Keratinocyte (primary cell): ENCODE measurements around the gene PYGM. TPM values are rescaled to one million over a fixed set of nuclear protein-coding genes. Genes with fewer than 3 reads are reported as not detected.
A peak's percentile ranks its signal among the peaks of the same experiment; 100 is the strongest.

Experiments
- DNase-seq: peaks from one replicate; pipeline ENCODE4 v3.0.0-alpha.2; 2011; ENCODE audit warnings: low read depth, missing footprints, low spot score
- FAIRE-seq: peaks from 2 replicates; lab custom pipeline; 2011; peaks lifted over from hg19 to GRCh38; lab: Jason Lieb, UNC
- H2AFZ ChIP-seq: 2 replicates; pipeline ENCODE4 v1.6.0; 2012; ENCODE audit warnings: low read length, control low read depth, inconsistent platforms; ENCODE audit not compliant: control insufficient read depth
- H3K27ac ChIP-seq: 2 replicates; pipeline ENCODE4 v1.5.1; 2011; ENCODE audit warnings: low read length; ENCODE audit not compliant: control insufficient read depth, insufficient read depth
- H3K27me3 ChIP-seq: 3 replicates; pipeline ENCODE4 v1.6.0; 2011; ENCODE audit warnings: low read length; ENCODE audit not compliant: control insufficient read depth, insufficient read depth; ENCODE audit errors: extremely low read depth
- H3K36me3 ChIP-seq, 2 experiments: 2 replicates in 1 of 2; 3 replicates in 1 of 2; pipeline ENCODE4 v1.5.1; 2011; ENCODE audit warnings: low read length in 2 of 2, mild to moderate bottlenecking in 1 of 2; ENCODE audit not compliant: control insufficient read depth in 2 of 2, insufficient read depth in 2 of 2; ENCODE audit errors: extremely low read depth in 1 of 2
- H3K4me1 ChIP-seq: 3 replicates; pipeline ENCODE4 v1.5.1; 2011; ENCODE audit warnings: low read length; ENCODE audit not compliant: control insufficient read depth, insufficient read depth; ENCODE audit errors: extremely low read depth
- H3K4me2 ChIP-seq: 3 replicates; pipeline ENCODE4 v1.6.0; 2011; ENCODE audit warnings: low read depth, low read length; ENCODE audit not compliant: control insufficient read depth, insufficient read depth; ENCODE audit errors: extremely low read depth
- H3K4me3 ChIP-seq, 3 experiments: fragments of 200-600 bp in 1 of 3; sonication (generic) in 1 of 3; 2 replicates in 2 of 3; 3 replicates in 1 of 3; pipeline ENCODE4 v1.5.1; 2011 to 2016; ENCODE audit warnings: low read length in 3 of 3, mild to moderate bottlenecking in 3 of 3, control low read depth in 2 of 3, inconsistent platforms in 1 of 3, low read depth in 1 of 3, mixed read lengths in 1 of 3, mixed run types in 1 of 3, moderate library complexity in 1 of 3; ENCODE audit not compliant: control insufficient read depth in 2 of 3, insufficient read depth in 2 of 3; ENCODE audit errors: extremely low read depth in 1 of 3
- H3K79me2 ChIP-seq: 2 replicates; pipeline ENCODE4 v1.6.0; 2012; ENCODE audit warnings: low read length; ENCODE audit not compliant: control insufficient read depth, insufficient read depth
- H3K9ac ChIP-seq: 3 replicates; pipeline ENCODE4 v1.6.0; 2011; ENCODE audit warnings: low read length; ENCODE audit not compliant: control insufficient read depth, insufficient read depth; ENCODE audit errors: extremely low read depth
- H3K9me1 ChIP-seq: 3 replicates; pipeline ENCODE4 v1.6.0; 2011; ENCODE audit warnings: low read length; ENCODE audit not compliant: control insufficient read depth, insufficient read depth; ENCODE audit errors: extremely low read depth
- H3K9me3 ChIP-seq: 2 replicates; pipeline ENCODE4 v1.5.1; 2012; ENCODE audit warnings: low read depth, low read length; ENCODE audit not compliant: control insufficient read depth
- H4K20me1 ChIP-seq: 3 replicates; pipeline ENCODE4 v1.6.0; 2011; ENCODE audit warnings: low read length; ENCODE audit not compliant: control insufficient read depth, insufficient read depth; ENCODE audit errors: extremely low read depth
- CTCF ChIP-seq, 3 experiments: IDR thresholded peaks in 1 of 3; conservative IDR thresholded peaks in 1 of 3; optimal IDR thresholded peaks in 1 of 3; 2 replicates in 2 of 3; 3 replicates in 1 of 3; pipeline versions ENCODE3 to v1.5.1; 2011; ENCODE audit warnings: low read length in 3 of 3, mild to moderate bottlenecking in 3 of 3, moderate library complexity in 2 of 3, control low read depth in 1 of 3, inconsistent platforms in 1 of 3; ENCODE audit not compliant: insufficient read depth in 2 of 3; ENCODE audit errors: extremely low read depth in 1 of 3
- EZH2 ChIP-seq: IDR thresholded peaks from one replicate; pipeline ENCODE4 v1.6.1; 2012; ENCODE audit warnings: inconsistent platforms, mild to moderate bottlenecking, low read length, moderate library complexity
- dilution Hi-C: fragments of 300-500 bp; cut with MboI; formaldehyde crosslinking; loops from one replicate; pipeline ENCODE4 v1.7.0; 2020; ENCODE audit warnings: low sequenced_read_pairs; ENCODE audit not compliant: extremely low pct_ligation_motif_present
- polyA plus RNA-seq, 5 experiments: library from polyadenylated mRNA; depleted of rRNA in 3 of 5; stranded (reverse) in 3 of 5; stranded (forward) in 1 of 5; unstranded in 1 of 5; fragments of >200 nt; gene quantifications; 1 replicate in 1 of 5; 2 replicates in 3 of 5; 3 replicates in 1 of 5; pipeline versions ENCODE4 v1.2.1 to v1.2.3, GENCODE V29; 2011 to 2012; ENCODE audit warnings: missing spikeins in 2 of 5, low read depth in 1 of 5, low replicate concordance in 1 of 5

PYGM gene
- polyA plus RNA-seq, 1 donor (not counting 4 experiments of a cell fraction or from before 2014, with no cell fraction given): 0.05 TPM

GRCh38 chr11:64776875-64777274 is 17.1 kb upstream of the PYGM start:
- peaks cover 16% of the 10 kb centered on the region for H3K4me1 ChIP-seq

GRCh38 chr11:64776425-64776824 is 16.7 kb upstream of the PYGM start:
- H3K4me1 ChIP-seq: peaks cover 16% of the 10 kb centered on the region
- H3K4me3 ChIP-seq: peak overlapping the region; percentile 58 to 100 (median 99)
- no peak for DNase-seq
- dilution Hi-C loops: no loop called here
- H3K27ac ChIP-seq: no peak overlapping the region
- peaks cover 50% of the 10 kb centered on the region for H4K20me1 ChIP-seq
- H3K79me2 ChIP-seq: peaks cover 60% of the 10 kb centered on the region
- peaks cover 29 to 48% of the 10 kb centered on the region in 2 experiments for H3K36me3 ChIP-seq
- H3K9me1 ChIP-seq: no peaks in the 10 kb centered on the region
- no peak for FAIRE-seq
- no peaks in the 10 kb centered on the region for H3K27me3 ChIP-seq
- H3K9ac ChIP-seq: peak overlapping the region; percentile 91
- no peaks in the 10 kb centered on the region for H3K9me3 ChIP-seq
- no peak for TF ChIP-seq EZH2
- TF ChIP-seq CTCF (optimal IDR thresholded peaks at IDR 0.05 in 1 of 3, IDR thresholded peaks at IDR 0.05 in 1 of 3, conservative IDR thresholded peaks at IDR 0.05 in 1 of 3; ENCODE audit: extremely low read depth in 1 of 3, insufficient read depth in 2 of 3, low read length in 3 of 3): no peak
- no peak overlapping the region for H2AFZ ChIP-seq
- H3K4me2 ChIP-seq: peak overlapping the region; percentile 100

More at GRCh38 chr11:64776875-64777274, 17.1 kb upstream of the PYGM start:
- Histone ChIP-seq H3K9me3 (no peaks in the 10 kb centered on the region), H3K4me2 (peak overlapping the region; percentile 100), H3K9me1 (no peaks in the 10 kb centered on the region), H4K20me1 (peaks cover 49% of the 10 kb centered on the region), H2AFZ (no peak overlapping the region), H3K9ac (peak overlapping the region; percentile 91), H3K4me3 (peak overlapping the region; percentile 58 to 100 (median 99)), H3K36me3 (peaks cover 26 to 45% of the 10 kb centered on the region in 2 experiments), H3K27ac (peak overlapping the region; percentile 73), H3K27me3 (no peaks in the 10 kb centered on the region), H3K79me2 (peaks cover 56% of the 10 kb centered on the region)
- DNase-seq (no peak), FAIRE-seq (no peak)
- dilution Hi-C loops: no loop called here
- TF ChIP-seq EZH2: no peak
- TF ChIP-seq CTCF (optimal IDR thresholded peaks at IDR 0.05 in 1 of 3, IDR thresholded peaks at IDR 0.05 in 1 of 3, conservative IDR thresholded peaks at IDR 0.05 in 1 of 3; ENCODE audit: extremely low read depth in 1 of 3, insufficient read depth in 2 of 3, low read length in 3 of 3): no peak
